GM10847 (cell line): ENCODE data around the gene TGFBR3L.

Experiments
- POLR2A ChIP-seq: IDR thresholded peaks from 2 replicates; pipeline ENCODE4 v1.6.1; 2011; ENCODE audit not compliant: insufficient read length; ENCODE audit errors: extremely low read depth

TGFBR3L gene

DNA sequence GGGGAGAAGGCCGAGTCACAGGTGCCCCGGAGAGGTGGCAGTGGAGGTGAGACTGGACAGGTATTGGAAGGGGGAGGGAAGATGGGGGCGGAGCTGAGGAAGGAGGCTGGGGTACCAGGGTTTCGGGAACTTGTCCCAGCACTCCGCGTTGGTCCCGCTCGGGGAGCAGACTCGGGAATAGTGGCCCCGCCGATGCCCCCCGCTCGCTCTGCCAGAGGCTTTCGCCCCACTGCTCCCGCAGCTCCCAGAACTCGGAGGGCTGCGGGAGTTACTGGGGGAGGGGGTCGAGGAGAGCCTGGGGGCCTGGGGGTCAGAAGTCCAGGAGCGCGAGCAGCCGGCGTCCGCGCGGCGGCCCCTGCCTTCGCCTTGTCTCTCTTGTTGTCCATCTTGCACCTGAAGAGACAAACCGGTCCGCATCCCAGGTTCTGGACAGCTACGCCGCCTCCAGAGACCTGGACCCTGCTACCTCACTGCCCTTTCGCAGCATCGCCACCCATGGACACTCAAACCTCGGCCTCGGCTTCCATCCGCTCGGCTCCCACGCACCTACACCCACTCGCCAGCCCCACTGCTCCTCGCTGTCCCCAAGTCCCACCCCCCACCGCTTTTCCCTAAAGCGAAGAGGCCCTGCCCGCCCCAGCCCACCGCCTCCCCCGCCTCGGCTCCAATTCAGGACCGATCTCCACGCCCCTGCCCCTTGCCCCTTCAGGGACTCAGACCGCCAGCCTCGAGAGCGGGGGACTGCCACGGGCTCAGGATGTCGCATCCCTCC lies 41.1 kb upstream of the TGFBR3L start:
- no peak for TF ChIP-seq POLR2A

- no peak for TF ChIP-seq POLR2A
Observed at GRCh38 chr19:7874076-7874896, 40.3 kb upstream of the TGFBR3L start, which contains the start of gene PRR36. TSS of gene PRR36 (minus strand) at chr19:7874390. CDS start at chr19:7873689, 701 bp downstream.

DNA sequence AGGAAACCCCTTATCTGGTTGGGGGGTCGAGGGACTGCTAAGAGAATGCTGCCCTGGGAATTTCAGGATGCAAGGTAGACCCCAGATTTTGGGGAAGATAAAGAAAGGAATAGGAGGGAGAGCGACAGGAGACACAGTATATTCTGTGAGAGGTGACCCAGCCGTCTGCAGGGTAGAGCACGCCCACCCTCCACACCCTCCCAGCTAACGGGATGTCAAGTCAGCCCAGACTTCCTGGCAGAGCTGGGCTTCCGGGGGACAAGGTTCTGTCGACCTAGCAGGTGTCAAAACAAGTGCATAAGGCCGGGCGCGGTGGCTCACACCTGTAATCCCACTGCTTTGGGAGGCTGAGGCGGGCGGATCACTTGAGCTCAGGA lies 39.7 kb upstream of the TGFBR3L start:
- no peak for TF ChIP-seq POLR2A

DNA sequence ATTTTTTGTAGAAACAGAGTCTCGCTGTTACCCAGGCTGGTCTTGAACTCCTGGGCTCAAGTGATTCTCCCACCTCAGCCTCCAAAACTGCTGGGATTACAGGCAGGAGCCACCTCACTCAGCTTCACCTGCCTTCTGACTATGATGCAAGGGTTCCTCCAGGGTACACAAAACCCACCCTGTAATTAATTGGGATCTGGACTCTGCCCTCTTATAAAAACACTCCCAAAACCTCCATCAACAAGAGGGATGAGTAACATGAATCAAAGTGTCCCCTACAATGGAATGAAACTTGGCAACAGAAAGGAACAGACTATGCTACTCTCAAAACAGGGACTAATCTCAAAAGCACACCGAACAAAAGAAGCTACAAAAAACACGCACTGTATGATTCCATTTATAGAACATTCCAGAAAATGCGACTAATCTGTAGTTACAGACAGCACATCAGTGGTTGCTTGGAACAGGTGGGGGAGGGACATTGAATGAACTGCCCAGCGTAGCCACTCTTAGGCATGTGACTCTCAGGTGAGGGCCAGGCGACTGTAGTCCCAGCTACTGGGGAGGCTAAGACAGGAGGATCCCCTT lies 37.3 kb upstream of the TGFBR3L start:
- TF ChIP-seq POLR2A: no peak

DNA sequence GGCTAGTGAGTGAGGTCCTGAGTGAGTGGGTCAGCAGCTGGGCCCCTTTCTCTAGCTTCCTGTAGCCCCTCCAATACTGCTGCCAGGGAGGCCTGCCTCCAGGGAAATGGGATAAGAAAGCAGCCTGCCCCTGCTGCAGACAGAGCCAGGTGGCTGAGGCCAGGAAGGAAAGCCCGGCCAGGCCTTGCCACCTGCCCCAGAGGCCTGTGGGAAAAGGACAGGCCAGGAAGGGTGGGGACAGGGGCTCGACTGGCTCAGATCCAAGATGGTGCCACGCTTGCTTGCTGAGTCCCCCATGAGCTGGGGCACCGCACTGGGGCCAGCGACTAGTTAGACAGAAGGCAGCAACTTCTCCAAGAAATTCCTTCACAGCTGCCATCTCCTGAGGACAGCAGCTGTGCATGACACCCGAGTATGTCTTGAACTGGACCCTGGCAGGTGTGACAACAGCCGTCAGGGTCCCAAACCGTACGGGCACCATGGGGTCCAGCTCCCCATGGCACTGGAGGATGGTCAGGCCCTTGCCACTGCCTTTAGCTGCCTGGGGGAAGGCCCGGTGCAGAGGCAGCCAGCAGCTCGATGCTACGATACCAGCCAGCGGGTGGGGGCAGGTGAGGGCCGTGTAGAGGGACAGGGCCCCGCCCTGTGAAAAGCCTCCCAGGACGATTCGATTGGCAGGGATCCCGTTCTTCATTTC lies 35.4 kb upstream of the TGFBR3L start:
- no peak for TF ChIP-seq POLR2A

- TF ChIP-seq POLR2A: no peak
Observed at GRCh38 chr19:7879836-7880235, 34.8 kb upstream of the TGFBR3L start.

- TF ChIP-seq POLR2A: no peak
Observed at GRCh38 chr19:7881910-7882309, 32.7 kb upstream of the TGFBR3L start.

DNA sequence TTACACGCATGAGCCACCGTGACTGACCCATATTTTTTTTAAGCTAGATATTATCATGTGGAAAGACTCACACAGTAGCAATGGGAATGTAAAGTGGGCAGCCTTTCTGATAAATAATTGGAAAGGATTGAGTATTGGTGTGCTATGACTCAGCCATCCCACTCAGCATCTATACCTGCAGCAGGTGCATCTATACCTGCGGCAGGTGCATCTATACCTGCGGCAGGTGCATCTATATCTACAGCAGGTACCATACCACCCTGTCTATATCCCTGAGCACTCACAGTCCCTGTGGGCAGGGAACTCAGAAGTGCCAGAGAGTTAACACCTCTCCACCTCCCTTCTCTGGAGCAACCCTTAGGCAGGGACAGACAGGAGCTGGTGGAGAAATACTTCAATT lies 31.5 kb upstream of the TGFBR3L start:
- no peak for TF ChIP-seq POLR2A

DNA sequence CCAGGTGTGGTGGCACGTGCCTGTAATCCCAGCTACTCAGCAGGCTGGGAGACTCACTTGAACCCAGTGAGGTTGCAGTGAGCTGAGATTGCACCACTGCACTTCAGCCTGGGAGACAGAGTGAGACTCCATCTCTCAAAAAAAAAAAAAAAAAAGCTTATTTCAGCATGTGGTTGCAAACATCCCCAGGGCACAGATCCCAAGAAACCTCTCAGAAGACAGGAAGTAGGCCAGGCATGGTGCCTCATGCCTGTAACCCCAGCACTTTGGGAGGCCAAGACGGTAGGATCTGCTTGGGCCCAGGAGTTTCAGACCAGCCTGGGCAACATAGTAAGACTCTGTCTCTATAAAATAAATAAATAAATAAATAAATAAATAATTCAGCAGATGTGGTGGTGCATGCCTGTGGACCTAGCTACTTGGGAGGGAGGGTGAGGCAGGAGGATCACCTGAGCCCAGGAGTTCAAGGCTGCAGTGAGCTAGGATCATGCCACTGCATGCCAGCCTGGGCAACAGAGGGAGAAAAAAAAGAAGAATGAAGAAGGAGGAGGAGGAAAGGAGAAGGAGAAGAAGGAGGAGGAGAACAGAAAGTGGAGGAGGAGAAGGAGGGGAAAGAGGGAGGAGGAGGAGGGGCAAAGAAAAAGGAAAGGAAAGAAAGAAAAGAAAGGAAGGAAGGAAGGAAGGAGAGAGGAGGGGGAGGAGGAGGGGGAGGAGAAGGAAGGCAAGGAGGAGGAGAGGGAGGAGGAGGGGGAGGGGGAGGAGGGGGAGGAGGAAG lies 30.6 kb upstream of the TGFBR3L start:
- no peak for TF ChIP-seq POLR2A

GRCh38 chr19:7885818-7886217 lies 28.8 kb upstream of the TGFBR3L start:
- no peak for TF ChIP-seq POLR2A

DNA sequence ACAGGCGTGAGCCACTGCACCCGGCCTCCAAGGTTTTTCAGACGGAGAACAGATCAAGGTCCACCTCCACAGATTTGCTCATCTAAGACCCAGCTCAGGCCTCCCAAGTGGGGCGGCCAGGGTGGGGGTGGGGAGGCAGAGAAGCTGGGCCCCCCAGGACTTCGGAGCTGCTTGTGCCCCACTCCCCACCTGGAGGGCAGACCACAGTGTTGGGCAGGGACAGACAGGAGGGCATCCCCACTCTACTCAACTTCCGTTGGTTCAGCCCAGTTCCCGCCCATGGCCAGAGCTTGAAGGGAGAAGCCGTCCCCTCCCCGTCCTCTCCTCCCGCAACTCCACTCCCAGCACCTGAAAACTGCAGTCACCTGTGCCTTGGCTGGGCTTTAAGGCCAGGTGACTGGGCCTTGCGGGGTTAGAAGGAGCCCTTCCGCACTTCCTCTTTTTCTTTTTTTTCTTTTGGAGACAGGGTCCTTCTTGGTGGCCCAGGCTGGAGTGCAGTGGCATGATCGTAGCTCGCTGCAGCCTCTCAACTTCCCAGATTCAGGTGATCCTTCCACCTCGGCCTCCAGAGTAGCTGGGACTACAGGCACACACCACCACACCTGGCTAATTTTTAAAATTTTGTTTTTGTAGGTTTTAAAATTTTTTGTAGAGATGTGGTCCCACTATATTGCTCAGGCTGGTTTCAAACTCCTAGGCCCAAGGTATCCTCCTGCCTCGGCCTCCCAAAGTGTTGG lies 27.1 kb upstream of the TGFBR3L start:
- no peak for TF ChIP-seq POLR2A

DNA sequence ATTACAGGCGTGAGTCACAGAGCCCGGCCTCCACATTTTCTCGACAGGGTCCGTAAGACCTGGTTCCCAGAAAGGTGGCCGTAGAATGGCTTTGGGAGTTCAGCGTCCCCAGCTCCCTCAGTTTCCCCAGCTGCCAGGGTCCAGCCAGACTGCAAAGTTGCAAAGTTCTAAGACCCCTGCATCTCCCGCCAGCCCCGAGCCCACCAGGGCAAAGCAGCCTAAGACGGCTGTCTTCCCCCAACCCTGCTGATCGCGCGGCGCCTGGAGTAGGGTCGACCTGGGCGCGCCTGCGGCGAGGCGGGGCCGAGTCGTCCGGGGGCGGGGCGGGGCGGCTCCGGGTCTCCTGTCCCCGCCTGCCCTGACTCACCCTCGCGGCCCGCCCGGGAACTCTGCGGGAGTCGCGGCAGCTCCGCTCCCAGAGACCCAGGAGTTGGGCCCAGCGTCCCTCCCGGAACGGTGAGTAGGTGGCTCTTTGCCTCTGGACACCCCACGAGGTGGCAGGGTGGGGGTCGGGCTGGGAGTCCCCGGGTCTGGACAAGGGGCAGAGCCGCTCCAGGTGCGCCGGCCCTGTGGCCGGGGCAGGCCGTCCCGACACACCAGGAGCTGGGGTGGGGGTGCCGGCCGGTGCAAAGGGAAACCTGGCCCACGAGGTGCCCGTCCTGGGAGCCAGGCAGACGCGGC lies 26.3 kb upstream of the TGFBR3L start, which contains the start of gene LRRC8E:
Gene LRRC8E, plus strand, starts transcription at position 366 of the 681 bp plus-strand sequence. CDS start 7,094 bp downstream, outside the sequence.
- TF ChIP-seq POLR2A: no peak

DNA sequence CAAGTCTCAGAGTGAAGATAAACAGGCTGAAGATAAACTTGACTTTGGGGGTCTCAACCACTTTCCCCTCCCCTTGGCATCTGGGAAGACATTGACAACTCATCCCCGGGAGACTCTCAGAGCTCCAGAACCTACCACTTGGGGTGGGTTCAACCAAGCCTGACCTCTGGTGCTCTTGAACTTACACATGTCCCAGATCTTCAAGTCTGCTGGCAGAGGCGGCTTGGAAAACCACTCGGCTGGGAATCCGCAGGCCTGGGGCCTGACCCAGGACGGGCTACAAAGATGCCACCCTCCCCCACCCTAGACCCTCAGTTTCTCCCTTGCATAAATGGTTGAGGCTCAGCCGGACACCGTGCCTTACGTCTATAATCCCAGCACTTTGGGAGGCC lies 25.8 kb upstream of the TGFBR3L start:
- no peak for TF ChIP-seq POLR2A
